ENCODE data around the gene TRMT10A. TPM values are rescaled to one million over a fixed set of nuclear protein-coding genes. Genes with fewer than 3 reads are reported as not detected.

Gene TRMT10A, protein sequence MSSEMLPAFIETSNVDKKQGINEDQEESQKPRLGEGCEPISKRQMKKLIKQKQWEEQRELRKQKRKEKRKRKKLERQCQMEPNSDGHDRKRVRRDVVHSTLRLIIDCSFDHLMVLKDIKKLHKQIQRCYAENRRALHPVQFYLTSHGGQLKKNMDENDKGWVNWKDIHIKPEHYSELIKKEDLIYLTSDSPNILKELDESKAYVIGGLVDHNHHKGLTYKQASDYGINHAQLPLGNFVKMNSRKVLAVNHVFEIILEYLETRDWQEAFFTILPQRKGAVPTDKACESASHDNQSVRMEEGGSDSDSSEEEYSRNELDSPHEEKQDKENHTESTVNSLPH
- total RNA-seq (ENCODE audit: unreplicated experiment) = 9.1 TPM
- long read RNA-seq, partial matches to known transcripts = 0 of 7 reads
- long read RNA-seq, other reads (novel, unspliced or antisense) = 3 of 7 reads

DNA sequence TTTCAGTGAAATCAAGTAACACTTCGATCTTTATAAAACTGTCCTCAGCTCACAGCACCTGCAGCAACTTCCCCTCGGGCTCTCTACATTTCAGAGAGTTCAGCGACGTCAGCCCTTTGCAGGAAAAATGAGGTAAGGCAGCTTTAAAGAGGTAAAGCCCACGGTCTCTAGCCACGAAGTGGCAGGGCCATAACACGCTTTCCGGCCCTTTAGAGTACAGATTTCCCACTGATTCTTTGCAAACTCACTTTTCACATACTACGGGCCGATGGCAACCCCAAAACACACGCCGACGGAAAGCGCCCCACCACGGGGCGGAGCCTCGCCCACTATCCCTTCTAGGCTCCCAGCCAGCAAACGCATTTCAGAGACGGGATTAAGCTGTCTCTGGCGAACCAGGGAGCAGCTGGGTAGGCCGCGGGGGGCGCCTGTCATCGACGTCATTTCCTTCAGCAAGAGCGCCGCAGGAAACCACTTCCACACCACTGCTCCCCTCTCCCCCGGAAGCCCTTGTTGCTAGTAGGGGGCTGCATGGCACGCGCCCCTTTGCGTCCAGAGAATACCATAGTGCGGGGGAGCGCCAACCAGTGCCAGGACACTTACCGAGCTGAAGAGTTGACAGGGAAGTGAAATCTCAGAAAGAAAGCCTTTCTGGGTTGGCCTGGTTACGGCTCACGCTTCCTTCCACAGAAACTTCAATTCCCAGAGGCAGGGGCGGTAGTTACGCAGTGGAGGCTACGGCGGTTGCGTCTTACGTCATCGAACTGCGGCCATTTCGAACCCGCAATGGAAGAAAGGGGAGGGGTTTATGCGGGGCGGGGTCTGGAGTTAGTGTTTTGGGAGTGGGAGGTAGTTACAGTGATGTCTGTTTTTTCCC, at the start of gene TRMT10A:
Gene TRMT10A, minus strand, starts transcription at position 730 of the 877 bp plus-strand sequence. CDS start 4,701 bp downstream, outside the sequence.
- H3K36me3 Mint-ChIP-seq (ENCODE audit: unreplicated experiment) = no peaks in the 10 kb centered on the region
- peaks cover 8% of the 10 kb centered on the region for H3K9me3 Mint-ChIP-seq (ENCODE audit: unreplicated experiment)

DNA sequence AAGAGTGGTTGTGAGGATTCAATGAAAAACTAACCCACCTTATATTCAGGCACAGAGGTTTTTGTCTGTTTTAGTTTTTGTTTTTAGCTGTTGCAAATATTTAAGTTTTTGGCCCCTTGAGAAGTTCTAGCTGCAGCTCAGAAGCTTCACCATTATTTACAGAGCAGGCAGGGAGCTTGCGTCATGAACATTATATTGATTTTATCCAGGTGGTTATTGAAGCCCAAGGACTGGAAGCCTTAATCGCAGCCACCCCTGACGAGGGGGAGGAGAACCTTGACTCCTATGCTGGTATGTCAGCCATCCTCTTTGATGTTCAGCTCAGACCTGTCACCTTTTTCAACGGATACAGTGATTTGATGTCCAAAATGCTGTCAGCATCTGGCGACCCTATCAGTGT, 48.9 kb upstream of the TRMT10A start:
- H3K4me3 Mint-ChIP-seq (ENCODE audit: unreplicated experiment) = no peak overlapping the region
- TF ChIP-seq, protein P1, sequence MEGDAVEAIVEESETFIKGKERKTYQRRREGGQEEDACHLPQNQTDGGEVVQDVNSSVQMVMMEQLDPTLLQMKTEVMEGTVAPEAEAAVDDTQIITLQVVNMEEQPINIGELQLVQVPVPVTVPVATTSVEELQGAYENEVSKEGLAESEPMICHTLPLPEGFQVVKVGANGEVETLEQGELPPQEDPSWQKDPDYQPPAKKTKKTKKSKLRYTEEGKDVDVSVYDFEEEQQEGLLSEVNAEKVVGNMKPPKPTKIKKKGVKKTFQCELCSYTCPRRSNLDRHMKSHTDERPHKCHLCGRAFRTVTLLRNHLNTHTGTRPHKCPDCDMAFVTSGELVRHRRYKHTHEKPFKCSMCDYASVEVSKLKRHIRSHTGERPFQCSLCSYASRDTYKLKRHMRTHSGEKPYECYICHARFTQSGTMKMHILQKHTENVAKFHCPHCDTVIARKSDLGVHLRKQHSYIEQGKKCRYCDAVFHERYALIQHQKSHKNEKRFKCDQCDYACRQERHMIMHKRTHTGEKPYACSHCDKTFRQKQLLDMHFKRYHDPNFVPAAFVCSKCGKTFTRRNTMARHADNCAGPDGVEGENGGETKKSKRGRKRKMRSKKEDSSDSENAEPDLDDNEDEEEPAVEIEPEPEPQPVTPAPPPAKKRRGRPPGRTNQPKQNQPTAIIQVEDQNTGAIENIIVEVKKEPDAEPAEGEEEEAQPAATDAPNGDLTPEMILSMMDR (IDR thresholded peaks at IDR 0.05; ENCODE audit: partially characterized antibody, unreplicated experiment) = no peak
- H3K27me3 Mint-ChIP-seq (ENCODE audit: unreplicated experiment) = no peaks in the 10 kb centered on the region
- H3K36me3 Mint-ChIP-seq (ENCODE audit: unreplicated experiment) = no peaks in the 10 kb centered on the region
- no peaks in the 10 kb centered on the region for H3K9me3 Mint-ChIP-seq (ENCODE audit: unreplicated experiment)
- no peak for DNase-seq
- H3K27ac Mint-ChIP-seq (ENCODE audit: unreplicated experiment) = no peak overlapping the region
- no peaks in the 10 kb centered on the region for H3K4me1 Mint-ChIP-seq (ENCODE audit: low read depth, unreplicated experiment)

More for the DNA sequence above, at the start of gene TRMT10A:
- Mint-ChIP-seq H3K27ac (ENCODE audit: unreplicated experiment) (peak within 1 kb of the TSS; percentile 99), H3K27me3 (ENCODE audit: unreplicated experiment) (peaks cover 6% of the 10 kb centered on the region), H3K4me1 (ENCODE audit: low read depth, unreplicated experiment) (peaks cover 5% of the 10 kb centered on the region), H3K4me3 (ENCODE audit: unreplicated experiment) (peak within 1 kb of the TSS; percentile 96)
- TF ChIP-seq, protein P1 (IDR thresholded peaks at IDR 0.05; ENCODE audit: partially characterized antibody, unreplicated experiment) = no peak
- DNase-seq = peak; percentile 95

DNA sequence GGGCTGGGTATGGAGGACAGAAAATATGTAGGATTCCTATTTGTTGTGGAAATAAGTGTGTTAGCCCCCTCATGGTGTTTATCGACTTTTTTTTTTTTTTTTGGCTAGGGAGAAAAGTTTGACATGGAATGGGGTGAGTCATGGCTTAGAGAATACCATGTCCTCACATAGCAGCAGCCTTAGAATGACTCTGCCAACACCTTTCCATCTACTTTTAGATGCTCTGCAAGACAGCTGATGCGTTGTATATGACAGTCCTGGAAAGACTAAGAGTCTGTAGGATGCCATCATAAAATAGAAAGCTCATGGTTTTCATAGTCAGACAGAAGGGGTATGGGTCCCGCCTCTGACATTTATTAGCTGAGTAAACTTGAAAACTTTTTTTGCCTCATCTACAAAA, 48.4 kb upstream of the TRMT10A start:
- TF ChIP-seq, protein P1 (IDR thresholded peaks at IDR 0.05; ENCODE audit: partially characterized antibody, unreplicated experiment) = no peak
- DNase-seq = no peak
- Mint-ChIP-seq H3K9me3 (ENCODE audit: unreplicated experiment) (no peaks in the 10 kb centered on the region), H3K4me1 (ENCODE audit: low read depth, unreplicated experiment) (no peaks in the 10 kb centered on the region), H3K27ac (ENCODE audit: unreplicated experiment) (no peak overlapping the region), H3K4me3 (ENCODE audit: unreplicated experiment) (no peak overlapping the region), H3K36me3 (ENCODE audit: unreplicated experiment) (no peaks in the 10 kb centered on the region), H3K27me3 (ENCODE audit: unreplicated experiment) (no peaks in the 10 kb centered on the region)

DNA sequence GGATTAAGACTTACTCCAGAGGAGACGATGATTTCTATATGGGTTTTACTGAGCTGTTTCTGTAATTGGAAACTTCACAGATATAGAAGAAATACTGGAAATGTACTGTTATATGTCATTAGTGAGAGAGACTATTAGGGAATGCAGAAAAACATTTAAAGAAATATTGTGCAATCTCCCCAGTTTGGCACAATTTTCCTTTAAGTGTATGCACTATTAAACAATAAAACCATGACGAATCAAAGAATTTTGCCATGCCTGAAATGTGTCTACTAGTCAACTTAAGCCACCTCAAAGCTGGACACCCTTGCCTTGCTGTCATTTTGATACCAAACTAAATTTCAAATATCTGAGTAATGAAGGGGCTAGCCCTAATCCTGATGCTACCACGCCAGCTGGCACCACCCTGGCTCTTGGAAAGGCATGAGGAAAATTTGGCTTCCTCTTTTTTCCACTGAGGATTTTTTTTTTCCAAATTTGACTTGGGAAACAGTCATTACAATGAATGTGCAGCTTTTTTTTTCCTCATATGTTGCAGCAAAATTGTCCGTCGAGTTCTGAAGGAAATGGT, 46.9 kb upstream of the TRMT10A start:
- TF ChIP-seq, protein P1 (IDR thresholded peaks at IDR 0.05; ENCODE audit: partially characterized antibody, unreplicated experiment) = no peak
- H3K27me3 Mint-ChIP-seq (ENCODE audit: unreplicated experiment) = no peaks in the 10 kb centered on the region
- DNase-seq = no peak
- no peak overlapping the region for H3K27ac Mint-ChIP-seq (ENCODE audit: unreplicated experiment)
- no peaks in the 10 kb centered on the region for H3K9me3 Mint-ChIP-seq (ENCODE audit: unreplicated experiment)
- H3K4me1 Mint-ChIP-seq (ENCODE audit: low read depth, unreplicated experiment) = no peaks in the 10 kb centered on the region
- H3K4me3 Mint-ChIP-seq (ENCODE audit: unreplicated experiment) = no peak overlapping the region
- H3K36me3 Mint-ChIP-seq (ENCODE audit: unreplicated experiment) = no peaks in the 10 kb centered on the region

All from glutamatergic neuron (in vitro differentiated cells).